ENCODE results near the gene NUBP2. TPM values are rescaled to one million over a fixed set of nuclear protein-coding genes. Genes with fewer than 3 reads are reported as not detected.

NUBP2 gene
- total RNA-seq, 1 donor from 2014 or later = 66.6 TPM

DNA sequence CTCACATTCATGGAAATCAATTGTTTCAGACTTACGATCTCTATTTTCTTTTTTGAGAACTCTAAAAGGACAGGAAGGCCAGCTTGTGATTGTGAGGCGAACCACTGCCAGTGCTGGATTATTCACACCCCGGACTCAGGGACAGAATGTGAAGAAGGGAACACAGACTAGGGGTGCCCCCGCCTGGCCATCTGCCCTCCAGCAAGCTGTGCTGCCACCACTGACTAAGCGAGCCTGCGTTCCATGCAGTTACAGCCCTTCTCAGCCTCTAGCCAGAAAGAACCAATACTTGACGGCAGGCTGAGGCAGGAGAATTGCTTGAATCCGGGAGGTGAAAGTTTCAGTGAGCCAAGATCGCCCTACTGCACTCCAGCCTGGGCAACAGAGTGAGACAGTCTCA is 41.1 kb downstream of the NUBP2 start:
- Mint-ChIP-seq H3K27me3 (no peaks in the 10 kb centered on the region), H3K36me3 (no peaks in the 10 kb centered on the region), H3K4me1 (ENCODE audit: unreplicated experiment) (peaks cover 8% of the 10 kb centered on the region), H3K9me3 (no peaks in the 10 kb centered on the region), H3K27ac (peak overlapping the region; percentile 50), H3K4me3 (peak overlapping the region; percentile 55)
- peak; percentile 21 for TF ChIP-seq CTCF (conservative IDR thresholded peaks at IDR 0.05)
- DNase-seq (ENCODE audit: extremely low spot score, unreplicated experiment) = no peak

DNA sequence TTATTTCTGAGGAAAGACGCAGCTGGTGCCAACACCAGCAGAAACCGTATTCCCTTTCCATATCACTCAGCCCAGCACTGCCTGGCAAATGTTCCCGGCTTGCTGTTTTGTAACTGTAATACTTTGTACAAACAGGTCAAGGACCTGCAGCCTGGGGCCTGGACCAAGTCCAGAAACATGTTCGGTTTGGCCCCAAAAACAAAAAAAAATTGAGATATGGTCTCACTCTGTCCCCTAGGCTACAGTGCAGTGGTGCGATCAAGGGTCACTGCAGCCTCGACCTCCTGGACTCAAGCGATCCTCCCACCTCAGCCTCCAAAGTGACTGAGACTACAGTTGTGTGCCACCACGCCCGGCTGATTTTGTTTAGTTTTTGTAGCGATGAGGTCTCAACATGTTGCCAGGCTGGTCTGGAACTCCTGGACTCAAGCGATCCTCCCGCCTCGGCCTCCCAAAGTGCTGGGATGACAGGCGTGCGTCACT is 42.7 kb downstream of the NUBP2 start:
- no peaks in the 10 kb centered on the region for H3K27me3 Mint-ChIP-seq
- H3K9me3 Mint-ChIP-seq = no peaks in the 10 kb centered on the region
- DNase-seq (ENCODE audit: extremely low spot score, unreplicated experiment) = no peak
- no peak for TF ChIP-seq CTCF (conservative IDR thresholded peaks at IDR 0.05)
- H3K4me1 Mint-ChIP-seq (ENCODE audit: unreplicated experiment) = peaks cover 16% of the 10 kb centered on the region
- peak overlapping the region; percentile 84 for H3K4me3 Mint-ChIP-seq
- peak overlapping the region; percentile 58 for H3K27ac Mint-ChIP-seq
- H3K36me3 Mint-ChIP-seq = peaks cover 5% of the 10 kb centered on the region

DNA sequence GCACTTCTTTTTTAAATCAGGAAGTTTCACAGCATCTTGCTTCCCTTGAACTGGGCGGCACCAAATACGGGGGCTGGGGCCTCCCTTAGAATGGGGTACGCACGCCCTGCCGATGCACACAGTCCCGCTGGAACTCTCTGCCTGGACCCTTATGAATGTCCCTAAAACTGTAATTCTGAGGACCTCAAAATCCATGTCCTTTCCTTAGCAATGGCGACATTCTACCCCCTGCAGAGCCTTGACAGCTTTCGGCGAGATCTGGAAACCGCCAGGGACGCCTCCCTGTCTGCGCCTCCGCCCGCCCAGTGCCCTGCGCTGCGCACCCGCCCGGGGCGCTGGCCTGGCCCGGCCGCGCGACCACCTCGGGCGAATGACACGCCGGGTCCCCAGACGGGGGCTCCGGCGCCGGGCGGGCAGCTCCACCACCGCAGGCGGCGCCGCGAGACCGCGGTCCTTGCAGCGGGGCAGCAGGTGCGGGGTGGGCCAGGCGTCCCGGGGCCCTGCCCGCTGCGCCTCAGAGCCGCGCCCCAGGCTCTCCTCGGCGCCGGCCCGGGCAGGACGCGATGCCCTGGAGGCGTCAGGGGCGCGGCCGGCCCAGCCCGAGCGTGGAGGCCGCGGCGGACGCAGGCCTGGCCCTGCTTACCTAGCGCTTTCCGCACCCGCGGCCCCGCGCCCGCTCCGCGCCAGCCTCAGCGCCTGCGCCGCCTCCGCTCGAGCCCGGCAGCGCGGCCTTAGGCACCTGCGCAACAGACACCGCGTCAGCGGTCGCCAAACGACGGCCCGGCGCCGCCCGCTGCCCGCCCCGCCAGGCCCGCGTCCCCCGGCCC is 43.3 kb downstream of the NUBP2 start:
- DNase-seq (ENCODE audit: extremely low spot score, unreplicated experiment) = no peak
- Mint-ChIP-seq H3K4me3 (peak overlapping the region; percentile 84), H3K27me3 (no peaks in the 10 kb centered on the region), H3K36me3 (peaks cover 5% of the 10 kb centered on the region), H3K27ac (peak overlapping the region; percentile 58), H3K4me1 (ENCODE audit: unreplicated experiment) (peaks cover 16% of the 10 kb centered on the region), H3K9me3 (no peaks in the 10 kb centered on the region)
- TF ChIP-seq CTCF (conservative IDR thresholded peaks at IDR 0.05) = peak; percentile 22

DNA sequence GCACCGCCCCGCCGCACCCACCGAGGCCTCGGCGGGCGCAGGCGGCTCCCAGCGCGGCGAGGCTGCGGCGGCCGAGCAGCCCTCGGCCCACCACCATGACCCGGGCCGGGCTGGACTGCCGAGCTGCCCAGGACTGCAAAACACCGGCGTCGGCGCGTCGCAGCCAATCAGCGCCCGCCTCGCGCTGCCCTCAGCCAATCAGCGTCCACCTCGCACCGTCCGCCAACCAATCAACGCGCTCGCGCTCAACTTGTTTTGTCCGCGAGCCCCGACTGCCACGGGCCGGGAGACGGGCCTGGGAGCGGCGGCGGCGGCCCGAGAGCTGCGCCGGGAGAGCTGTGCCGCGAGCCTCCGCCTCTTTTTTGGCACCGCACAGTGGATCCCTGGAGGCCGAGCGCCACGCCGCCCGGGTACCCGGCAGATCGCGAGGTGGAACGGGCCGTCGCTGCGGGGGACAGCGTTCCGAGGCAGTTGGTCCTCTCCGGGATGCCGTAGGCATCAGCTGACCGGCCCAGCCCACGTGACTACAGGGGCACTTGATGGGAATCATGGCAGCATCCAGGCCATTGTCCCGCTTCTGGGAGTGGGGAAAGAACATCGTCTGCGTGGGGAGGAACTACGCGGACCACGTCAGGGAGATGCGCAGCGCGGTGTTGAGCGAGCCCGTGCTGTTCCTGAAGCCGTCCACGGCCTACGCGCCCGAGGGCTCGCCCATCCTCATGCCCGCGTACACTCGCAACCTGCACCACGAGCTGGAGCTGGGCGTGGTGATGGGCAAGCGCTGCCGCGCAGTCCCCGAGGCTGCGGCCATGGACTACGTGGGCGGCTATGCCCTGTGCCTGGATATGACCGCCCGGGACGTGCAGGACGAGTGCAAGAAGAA is 44.2 kb downstream of the NUBP2 start, which contains the start of the genes FAHD1 and HAGH:
Gene FAHD1, plus strand, starts transcription at position 516 of the 883 bp plus-strand sequence. Its CDS starts 33 bp downstream, at position 549.
Gene HAGH, minus strand, starts transcription at position 135 of the 883 bp plus-strand sequence. Its CDS starts 38 bp downstream, at position 97.
- Mint-ChIP-seq H3K27me3 (no peaks in the 10 kb centered on the region), H3K27ac (peak within 1 kb of the TSS; percentile 90), H3K36me3 (peaks cover 5% of the 10 kb centered on the region), H3K9me3 (no peaks in the 10 kb centered on the region), H3K4me3 (peak within 1 kb of the TSS; percentile 96), H3K4me1 (ENCODE audit: unreplicated experiment) (peaks cover 16% of the 10 kb centered on the region)
- TF ChIP-seq CTCF (conservative IDR thresholded peaks at IDR 0.05) = no peak
- DNase-seq (ENCODE audit: extremely low spot score, unreplicated experiment) = peak; percentile 96

DNA sequence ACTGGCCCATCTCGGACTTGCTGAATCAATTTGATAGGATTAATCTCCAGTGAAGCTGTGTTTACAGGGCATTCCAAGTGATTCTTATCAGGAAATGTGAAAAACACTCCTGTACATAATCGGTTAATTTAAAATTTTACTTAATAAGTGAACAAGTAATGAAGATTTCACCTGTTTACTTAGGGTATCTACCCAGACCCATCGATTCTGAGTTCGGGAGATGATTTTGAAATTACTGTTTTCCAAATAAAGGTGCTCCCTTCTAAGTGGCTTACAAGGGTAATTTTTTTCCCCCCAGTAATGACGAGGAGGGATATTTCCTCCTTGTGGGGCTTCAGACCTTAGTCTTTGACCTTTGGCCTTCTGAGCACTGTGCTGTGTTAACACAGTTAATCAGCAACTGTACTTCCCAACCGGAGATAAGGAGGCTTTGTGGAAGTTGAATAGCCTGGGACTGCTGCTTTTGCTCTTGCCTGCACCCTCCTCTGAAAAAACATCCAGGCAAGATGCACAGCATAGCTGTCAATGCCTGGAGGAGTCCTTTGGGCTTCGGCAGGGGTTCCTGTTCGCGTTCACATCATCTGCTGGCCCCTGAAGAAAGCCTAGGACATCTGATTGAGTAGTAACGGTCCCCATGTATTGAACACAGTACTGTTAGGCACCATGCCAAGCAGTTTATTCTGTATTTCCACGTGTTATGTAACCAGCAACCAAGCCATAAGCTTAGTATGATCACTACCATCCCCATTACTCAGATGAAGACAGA is 46.1 kb downstream of the NUBP2 start:
- DNase-seq (ENCODE audit: extremely low spot score, unreplicated experiment) = no peak
- Mint-ChIP-seq H3K4me1 (ENCODE audit: unreplicated experiment) (peaks cover 20% of the 10 kb centered on the region), H3K27ac (peak overlapping the region; percentile 78), H3K27me3 (no peaks in the 10 kb centered on the region), H3K36me3 (peaks cover 9% of the 10 kb centered on the region), H3K4me3 (peak overlapping the region; percentile 96), H3K9me3 (no peaks in the 10 kb centered on the region)
- TF ChIP-seq CTCF (conservative IDR thresholded peaks at IDR 0.05) = no peak
